NCI-H345 treated with DMSO at 0.1 percent for 48 hours (cell line): ENCODE results near the gene HOATZ.

Experiments used
- DNase-seq: peaks from one replicate; lab custom pipeline; 2025; ENCODE audit not compliant: unreplicated experiment; lab: John Stamatoyannopoulos, UW

HOATZ gene

DNA sequence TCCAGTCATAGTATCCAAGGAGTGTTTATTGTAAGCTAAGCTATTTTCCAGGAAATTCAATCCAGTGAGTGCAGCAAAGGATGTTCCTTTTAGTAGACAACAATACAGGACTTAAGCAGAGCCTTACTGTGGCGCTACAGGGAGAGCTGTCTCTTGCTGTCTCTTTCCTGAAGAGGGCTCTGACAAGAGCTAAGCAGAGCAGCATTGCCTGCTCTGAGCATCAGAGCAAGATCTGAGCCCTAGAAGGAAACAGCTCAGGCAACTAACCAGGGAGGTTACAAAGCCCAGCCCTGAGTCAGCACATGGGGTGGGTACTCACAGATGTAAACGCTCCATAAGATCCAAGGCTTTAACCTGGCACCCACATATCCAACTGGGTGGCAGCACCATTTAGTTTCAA is 33.9 kb downstream of the HOATZ start:
- DNase-seq = no peak

DNA sequence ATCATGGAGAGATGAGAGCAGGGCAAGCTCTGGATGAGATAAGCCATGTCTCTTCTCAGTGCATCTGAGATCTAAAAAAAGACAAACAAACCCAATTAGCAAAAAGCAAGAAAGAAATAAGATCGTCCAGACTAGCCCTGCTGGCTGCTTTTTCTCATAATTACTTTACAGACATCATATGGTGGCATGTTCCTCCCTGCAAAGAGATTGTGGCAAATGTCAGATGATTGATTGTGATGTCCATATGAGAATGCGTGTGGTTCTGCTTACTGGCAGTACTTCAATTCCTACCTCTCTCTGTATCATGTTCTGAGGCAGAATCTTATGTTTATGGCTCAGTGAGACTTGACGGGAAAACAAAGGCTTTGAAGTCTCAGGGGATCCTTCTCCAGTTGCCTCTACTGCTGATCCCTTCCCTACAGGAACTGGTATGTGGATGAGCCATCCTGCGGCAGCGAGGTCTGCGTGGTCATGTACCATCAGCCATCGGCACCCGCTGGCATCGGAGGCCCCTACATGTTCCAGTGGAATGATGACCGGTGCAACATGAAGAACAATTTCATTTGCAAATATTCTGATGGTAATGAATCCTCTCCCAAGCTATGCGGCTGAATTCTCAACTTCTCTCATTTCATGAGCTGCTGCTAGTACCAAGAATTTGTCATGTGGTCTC is 34.8 kb downstream of the HOATZ start:
- no peak for DNase-seq

DNA sequence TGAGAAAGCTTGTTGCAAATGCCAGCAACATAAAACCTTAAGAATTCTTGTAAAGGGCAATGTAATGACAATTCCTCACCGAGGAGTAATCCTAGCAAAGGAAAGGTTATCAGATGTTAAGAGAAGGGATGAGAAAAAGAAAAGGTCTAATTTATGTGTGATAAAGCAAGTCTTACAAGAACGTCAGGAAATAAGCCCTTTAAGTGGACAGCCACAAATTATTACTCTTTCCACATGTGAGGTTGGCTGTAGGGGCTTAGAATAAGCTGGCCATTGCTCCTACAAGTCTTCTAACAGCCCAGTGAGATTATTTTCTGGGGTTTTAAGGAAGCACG is 35.3 kb downstream of the HOATZ start:
- no peak for DNase-seq

DNA sequence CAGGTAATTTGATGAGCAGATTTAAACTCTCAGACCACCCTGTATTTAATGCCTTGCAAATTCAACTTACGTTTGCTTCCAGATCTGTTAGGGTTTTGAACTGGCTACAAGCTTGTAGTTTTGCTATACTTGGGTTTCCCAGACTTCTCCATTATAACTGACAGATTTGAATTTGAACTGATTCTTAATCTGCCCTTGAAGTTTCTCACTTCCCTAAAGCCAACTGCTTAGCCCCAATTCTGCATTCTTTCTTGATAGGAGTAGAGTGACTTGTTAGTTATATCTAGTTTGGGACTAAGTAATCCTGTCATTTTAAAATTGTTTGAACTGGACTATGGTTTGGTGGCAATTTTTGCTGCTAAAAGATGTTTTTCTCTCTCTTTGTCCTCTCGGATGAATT is 35.7 kb downstream of the HOATZ start:
- DNase-seq = no peak

DNA sequence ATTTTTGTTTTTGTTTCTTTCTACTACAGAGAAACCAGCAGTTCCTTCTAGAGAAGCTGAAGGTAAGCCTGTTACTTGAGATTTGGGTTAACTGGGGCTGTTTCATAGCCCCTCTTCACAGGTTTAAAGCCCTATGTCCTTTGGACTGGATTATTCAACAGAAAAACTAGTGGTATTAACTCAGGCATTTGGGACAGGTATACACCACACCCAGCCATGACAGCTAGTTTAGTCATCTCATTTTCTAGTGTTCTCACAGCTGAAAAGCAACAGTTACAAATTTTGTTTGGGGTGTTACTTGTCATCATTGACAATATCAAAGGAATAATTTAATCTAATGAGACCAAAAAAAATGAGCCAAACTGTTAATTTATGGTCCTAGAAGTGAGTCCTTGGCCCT is 40.0 kb downstream of the HOATZ start:
- DNase-seq = no peak

DNA sequence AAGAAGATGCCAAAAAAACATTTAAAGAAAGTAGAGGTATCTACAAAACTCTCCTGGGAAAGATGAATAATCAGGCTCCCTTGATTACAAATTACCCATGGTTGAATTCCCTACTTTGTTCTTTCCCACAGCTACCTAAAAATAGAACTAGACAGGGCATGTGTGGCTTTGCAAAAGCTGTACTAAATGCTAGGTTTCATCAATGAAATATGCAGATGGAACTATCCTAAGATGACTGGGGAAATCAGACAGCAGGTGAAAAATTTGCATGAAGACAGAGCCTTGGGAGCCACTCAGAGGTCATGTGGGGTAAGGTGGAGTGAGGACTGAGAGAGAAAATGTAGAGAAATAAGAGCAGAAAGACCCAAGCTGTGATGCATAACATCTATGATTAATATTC is 40.7 kb downstream of the HOATZ start:
- no peak for DNase-seq

DNA sequence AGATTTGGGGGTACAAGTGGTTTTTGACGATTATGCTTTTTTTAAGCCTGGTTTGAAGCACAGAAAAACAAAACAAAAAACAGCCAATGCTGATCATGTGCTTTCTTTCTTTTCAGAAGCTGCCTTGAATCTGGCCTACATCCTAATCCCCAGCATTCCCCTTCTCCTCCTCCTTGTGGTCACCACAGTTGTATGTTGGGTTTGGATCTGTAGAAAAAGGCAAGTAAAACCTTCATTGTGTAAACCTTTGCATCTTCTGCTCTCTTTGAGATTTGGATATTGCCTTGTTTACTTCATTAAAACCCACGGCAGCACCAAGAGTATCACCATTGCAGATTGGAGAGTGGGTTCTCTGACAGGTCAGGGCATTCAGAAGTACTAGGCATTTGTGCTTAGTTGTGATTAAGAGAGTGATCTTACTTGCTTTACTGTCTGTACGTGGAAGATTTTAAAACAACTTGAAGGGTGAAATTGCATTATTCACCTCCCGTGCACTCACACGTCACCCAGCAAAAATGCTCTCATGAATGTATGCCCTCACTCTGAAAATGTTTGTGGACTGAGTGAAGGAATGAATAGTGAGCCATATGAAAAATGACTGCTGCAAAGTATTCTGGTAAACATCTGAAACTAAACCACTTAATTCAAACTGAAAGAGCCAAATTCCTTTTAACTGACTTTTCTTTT is 43.0 kb downstream of the HOATZ start:
- no peak for DNase-seq

DNA sequence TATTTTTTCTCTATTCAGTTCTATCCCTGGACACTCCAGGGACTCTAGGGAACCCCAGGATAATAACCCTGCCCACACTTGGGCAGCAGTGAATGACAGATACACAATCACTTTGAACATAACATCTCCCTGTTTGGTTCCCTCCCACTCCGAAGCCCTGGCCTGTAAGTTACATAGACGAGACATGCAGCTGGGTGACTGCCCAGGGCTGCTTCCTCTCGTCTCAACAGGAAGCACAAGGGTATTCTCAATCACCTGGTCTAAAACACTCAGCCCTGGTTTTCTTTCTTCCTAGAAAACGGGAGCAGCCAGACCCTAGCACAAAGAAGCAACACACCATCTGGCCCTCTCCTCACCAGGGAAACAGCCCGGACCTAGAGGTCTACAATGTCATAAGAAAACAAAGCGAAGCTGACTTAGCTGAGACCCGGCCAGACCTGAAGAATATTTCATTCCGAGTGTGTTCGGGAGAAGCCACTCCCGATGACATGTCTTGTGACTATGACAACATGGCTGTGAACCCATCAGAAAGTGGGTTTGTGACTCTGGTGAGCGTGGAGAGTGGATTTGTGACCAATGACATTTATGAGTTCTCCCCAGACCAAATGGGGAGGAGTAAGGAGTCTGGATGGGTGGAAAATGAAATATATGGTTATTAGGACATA is 45.4 kb downstream of the HOATZ start:
- no peak for DNase-seq

DNA sequence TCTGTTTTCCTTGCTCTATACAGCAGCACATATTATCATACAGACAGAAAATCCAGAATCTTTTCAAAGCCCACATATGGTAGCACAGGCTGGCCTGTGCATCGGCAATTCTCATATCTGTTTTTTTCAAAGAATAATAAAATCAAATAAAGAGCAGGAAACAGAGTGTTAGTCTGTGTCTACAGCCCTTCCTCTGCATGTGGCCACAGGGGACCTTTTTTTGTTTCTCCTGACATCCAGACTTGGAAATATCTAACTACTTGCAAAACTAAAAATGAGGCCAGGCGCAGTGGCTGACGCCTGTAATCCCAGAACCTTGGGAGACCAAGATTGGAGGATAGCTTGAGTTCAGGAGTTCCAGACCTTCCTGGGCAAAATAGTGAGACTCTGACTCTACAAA is 46.2 kb downstream of the HOATZ start:
- DNase-seq = no peak

DNA sequence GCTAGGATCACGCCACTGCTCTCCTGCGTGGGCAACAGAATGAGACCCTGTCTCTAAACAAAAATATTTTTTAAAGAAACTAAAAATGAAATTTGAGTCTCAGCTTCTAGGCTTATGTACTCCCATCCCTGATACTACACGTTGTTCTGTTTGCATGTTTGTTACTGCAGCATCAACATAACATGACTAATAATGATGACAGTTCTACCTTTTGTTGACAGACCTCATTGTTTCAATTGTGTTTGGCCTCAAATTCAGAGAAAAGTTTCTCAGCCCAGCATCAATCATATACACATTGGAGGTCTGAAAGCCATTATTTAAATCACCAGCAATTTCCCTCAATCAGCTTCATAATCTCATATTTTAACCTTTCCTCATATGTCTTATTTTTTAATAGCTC is 46.7 kb downstream of the HOATZ start:
- no peak for DNase-seq

DNA sequence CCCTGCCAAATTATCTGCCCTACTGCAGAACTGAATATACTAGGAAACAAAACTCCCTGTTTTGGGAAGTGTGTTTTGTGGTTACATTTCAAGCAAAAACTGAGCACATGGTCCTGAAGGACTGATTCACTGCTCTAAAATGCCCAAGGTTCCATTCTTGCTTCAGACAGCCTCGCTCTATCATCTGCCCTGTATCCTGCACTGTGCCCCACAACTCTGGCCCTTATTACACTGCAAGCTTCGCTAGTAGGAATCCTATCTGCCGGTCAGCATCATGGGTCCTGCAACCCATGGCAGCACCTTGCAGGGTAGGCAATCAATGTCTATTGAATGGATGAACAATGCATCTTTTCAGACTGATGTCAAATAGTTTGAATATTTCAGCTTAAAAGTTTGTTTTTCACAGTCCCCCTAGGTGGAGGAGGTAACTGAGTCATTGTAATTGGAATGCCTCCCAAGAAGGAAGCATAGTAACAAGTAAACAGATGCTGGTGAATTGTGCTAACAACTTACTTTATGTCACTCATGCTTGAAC is 47.3 kb downstream of the HOATZ start:
- no peak for DNase-seq

DNA sequence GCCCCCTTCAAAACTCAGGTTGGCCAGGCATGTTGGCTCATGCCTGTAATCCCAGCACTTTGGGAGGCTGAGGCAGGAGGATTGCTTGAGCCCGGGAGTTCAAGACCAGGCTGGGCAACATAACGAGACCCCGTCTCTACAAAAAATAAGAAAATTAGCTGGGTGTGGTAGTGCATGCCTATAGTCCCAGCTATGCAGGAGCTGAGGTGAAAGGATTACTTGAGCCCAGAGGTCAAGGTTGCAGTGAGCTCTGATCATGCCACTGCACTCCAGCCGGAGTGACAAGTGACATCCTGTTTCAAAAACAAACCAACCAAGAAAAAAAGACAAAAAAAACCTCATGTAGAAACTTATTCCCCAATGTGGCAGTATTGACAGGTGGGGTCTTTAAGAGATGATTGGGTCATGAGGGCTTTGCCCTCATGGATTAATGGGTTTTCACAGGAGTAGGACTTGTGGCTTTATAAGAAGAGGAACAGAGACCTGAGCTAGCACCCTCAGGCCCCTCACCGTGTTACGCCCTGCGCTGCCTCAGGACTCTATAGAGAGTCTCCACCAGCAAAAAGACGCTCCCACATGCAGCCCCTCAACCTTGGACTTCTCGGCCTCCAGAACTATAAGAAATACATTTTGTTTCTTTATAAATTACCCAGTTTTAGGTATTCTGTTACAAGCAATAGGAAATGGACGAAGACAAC is 48.3 kb downstream of the HOATZ start:
- DNase-seq = no peak

DNA sequence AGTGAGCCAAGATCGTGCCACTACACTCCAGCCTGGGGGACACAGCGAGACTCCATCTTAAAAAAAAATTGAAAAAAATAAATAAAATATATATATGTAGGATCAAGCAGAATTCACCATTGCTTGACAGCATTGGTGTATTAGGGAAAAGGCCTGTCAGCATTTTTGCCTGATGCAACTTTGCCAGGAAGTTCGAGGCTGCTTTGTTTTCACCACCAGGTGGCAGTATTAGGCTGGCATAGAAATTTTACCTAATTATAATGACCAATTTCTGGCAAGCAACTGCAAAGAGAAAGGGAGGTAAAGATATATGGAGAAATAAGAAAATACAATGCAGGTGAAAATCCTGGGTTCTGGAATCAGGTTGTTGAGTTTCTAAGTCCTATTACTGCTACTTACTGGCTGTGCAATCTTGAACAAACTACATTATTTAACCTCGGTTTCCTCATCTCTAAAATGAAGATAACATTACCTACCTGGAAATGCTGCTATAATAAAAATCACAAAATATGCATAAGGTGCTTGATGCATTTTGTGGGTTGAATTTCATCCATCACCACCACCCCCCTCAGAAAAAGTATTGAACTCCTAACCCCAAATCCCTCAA is 50.6 kb downstream of the HOATZ start:
- DNase-seq = peak; percentile 49

DNA sequence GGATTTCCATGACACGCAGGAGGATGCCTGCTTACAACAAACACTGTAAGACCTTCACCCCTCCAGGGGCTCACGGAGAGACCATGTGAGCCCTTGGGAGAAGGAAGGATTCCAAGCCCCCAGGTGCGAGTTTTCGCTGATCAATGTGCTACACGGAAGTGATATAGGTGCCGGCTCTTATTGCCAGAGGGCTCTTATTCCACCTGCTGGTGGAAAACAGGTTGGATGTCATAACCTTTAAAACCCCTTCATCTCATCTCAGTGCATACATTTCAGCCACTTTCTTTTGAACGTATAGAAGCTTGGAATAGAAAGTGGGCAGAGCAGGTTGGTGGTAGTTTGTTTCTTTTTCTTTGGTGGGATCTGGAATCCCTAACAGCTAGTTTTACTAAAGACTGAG is 51.7 kb downstream of the HOATZ start:
- DNase-seq = no peak

DNA sequence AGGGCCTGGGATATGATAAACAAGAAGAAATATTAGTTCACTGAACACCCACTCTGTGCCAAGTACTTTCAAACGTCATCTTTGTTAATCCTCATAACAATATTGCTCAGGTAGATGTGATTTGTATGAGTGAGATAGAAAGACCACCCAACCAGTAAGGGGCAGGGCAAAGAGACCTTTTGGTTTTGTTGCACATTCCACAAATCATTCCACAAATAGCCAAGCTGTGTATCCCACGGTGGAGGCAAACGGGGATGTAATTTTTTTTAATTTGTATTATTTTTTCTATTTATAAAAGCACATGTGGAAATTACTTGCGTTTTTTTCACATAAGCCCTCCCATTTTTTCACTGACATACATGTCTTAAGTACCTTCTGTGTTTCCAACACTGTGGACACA is 54.9 kb downstream of the HOATZ start:
- DNase-seq = no peak

DNA sequence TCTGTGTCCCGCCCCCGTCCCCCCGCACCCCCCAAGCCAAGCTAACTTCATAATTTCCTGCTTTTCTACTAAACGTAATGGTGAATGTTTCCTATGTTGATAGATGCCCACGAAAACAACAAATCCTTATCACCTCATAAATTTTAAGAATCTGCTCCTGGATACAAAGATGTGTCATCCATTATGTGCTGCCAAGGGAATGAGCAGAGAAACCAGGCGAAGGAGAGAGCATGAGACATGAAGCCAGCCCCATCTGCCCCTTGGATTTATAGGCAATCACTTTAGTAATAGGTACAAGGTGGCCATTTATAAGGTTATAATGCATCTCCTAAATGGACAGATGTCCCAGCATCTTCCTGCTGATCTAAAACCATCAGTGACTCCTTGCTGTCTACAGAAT is 56.2 kb downstream of the HOATZ start:
- no peak for DNase-seq

DNA sequence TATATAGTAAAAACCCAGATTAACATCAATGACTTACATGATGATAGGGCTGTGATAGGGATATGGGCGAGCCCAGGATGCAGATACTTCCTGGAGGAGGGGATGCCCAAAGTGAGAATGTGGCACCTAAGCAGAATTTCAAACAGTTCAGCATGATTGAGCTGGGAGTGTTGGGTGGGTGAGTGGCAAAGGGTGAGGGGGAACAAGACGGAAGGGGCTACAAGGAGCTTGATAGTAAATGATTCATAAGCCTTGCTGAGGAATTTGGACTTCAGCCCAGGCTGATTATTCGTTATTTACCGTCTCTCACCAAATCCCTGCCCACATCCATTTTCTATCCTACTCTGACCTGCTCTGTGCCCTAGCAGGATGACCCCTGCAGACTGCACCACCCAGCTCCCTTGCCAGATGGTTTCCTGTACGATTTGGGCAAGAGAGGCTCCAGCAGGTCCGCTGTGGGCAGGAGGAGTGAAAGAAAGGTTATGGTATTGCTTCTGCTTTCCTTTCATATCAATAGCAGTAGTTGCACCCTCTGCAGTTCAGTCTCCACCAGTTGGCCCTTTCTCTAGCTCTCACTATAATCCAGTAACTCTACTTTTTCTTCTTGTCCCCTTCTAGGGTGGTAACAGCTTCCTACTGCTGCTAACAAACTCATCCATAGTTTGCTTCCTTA is 57.4 kb downstream of the HOATZ start:
- DNase-seq = no peak

DNA sequence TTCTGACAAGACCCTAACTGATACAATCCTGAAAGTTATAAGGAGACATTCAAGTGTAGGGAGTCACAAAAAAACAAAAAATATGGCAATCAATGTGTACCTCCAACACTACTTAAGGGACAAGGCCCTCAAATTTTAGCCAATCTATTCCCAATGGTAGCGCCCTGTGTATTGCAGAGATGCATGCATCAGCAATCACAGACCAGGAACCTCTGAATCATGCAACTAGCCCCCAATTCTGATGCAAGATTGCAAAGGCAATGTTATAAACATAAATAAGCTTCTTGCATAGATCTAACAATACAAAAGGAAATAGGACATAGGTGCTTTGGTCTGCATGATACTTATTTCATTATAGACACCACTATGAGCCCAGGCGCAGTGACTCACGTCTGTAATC is 58.0 kb downstream of the HOATZ start:
- no peak for DNase-seq

DNA sequence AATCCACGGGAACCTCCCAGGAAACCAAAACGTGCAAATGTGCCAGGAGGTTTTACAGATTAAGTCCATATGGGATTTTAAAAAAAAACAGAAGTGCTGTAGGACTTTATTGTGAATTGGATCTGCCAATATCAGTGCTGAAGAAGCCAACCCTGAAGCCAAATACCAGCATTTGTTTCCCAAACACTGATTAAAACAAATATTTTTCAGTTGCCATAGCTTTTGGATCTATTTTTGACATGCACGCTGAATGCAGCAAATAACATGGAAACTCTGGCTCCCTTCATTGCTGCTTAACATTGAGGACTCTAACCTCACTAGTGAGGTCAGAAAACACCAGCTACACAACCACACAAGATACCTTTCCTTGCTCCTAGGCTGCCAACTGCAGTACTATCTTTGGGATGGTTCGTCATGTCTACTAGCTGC is 59.3 kb downstream of the HOATZ start:
- no peak for DNase-seq

DNA sequence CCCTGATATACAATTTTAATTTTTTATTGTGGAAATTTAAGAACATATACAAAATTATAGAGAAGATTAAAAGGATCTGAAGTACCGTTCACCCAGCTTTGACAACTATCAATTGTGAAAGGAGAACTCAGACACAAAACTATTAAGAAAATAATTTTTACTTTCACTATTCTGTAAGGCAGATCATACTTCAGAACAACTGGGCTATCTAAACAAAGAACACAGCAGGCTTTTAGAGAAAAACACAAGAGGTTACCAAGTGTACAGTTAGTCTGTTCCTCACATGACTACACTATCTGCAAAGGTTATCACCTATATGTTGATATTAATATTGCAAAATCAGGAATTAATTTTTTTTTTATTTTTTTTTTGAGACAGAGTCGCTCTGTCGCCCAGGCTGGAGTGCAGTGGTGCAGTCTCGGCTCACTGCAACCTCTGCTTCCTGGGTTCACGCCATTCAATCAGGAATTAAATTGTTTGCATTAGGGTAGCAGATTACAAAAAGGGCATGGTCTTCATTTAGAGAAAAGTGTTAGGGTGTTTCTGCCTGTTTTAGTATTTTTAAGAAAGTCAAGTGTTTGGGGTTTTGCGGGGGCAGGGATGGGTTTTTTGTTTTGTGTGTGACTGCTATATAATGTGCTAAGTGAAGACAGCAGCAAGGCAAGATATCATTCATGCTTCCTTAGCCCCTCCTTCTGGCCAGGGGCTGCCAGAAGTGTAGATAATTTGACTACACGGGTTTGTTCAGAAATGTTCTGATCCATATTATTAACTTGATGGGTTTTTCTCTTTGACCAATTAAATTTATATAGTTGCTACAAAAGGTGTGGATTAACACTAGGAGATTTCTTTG is 60.0 kb downstream of the HOATZ start:
- DNase-seq = no peak
